Ishikawa (cell line): ENCODE data around the gene LMAN1L.

Experiments used
- CEBPB ChIP-seq: IDR thresholded peaks from 2 replicates; pipeline ENCODE4 v1.6.1; 2012
- CREB1 ChIP-seq: IDR thresholded peaks from 2 replicates; pipeline ENCODE4 v1.6.1; 2012; ENCODE audit warnings: low read depth
- EGR1 ChIP-seq: IDR thresholded peaks from 2 replicates; pipeline ENCODE4 v1.6.1; 2012
- EP300 ChIP-seq: IDR thresholded peaks from 2 replicates; pipeline ENCODE4 v1.6.1; 2012; ENCODE audit warnings: borderline replicate concordance
- FOXM1 ChIP-seq: IDR thresholded peaks from 2 replicates; pipeline ENCODE4 v1.6.1; 2012; ENCODE audit warnings: low read depth, borderline replicate concordance
- MAX ChIP-seq: IDR thresholded peaks from 2 replicates; pipeline ENCODE4 v1.6.1; 2012
- NFIC ChIP-seq: IDR thresholded peaks from 2 replicates; pipeline ENCODE4 v1.6.1; 2012
- RAD21 ChIP-seq: IDR thresholded peaks from 2 replicates; pipeline ENCODE4 v1.6.1; 2012; ENCODE audit warnings: low read depth
- TAF1 ChIP-seq: IDR thresholded peaks from 2 replicates; pipeline ENCODE4 v1.6.1; 2012; ENCODE audit warnings: low read depth, mild to moderate bottlenecking
- TEAD4 ChIP-seq: IDR thresholded peaks from 2 replicates; pipeline ENCODE4 v1.6.1; 2012
- USF1 ChIP-seq: IDR thresholded peaks from 2 replicates; pipeline ENCODE4 v1.6.1; 2012
- YY1 ChIP-seq: IDR thresholded peaks from 2 replicates; pipeline ENCODE4 v1.6.1; 2012; ENCODE audit warnings: low read depth
- TF ChIP-seq, protein P1 (sequence below): IDR thresholded peaks from 2 replicates; pipeline ENCODE4 v1.6.1; 2012; ENCODE audit warnings: low read depth, mild to moderate bottlenecking

DNA sequence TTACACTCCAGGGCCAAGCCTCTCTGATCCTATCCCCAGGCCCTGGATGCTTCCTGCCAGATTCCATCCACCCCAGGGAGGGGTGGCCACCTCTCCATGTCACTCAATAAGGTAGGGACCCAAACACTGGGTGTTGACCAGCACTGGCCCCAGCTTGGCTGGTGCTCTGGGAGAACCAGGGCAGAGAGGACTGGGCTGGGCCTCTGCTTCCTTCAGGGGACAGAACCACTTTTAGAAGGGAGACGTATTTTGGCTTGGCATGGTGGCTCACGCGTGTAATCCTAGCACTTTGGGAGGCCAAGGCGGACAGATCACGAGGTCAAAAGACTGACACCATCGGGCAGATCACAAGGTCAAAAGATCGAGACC lies 9.1 kb downstream of the LMAN1L start:
- no peak for TF ChIP-seq EP300
- TF ChIP-seq YY1: no peak
- no peak for TF ChIP-seq TAF1
- no peak for TF ChIP-seq NFIC
- TF ChIP-seq USF1: no peak
- TF ChIP-seq RAD21: no peak
- TF ChIP-seq MAX: no peak
- no peak for TF ChIP-seq FOXM1
- no peak for TF ChIP-seq EGR1
- no peak for TF ChIP-seq CEBPB
- TF ChIP-seq CREB1: no peak
- no peak for TF ChIP-seq TEAD4
- TF ChIP-seq, protein P1, sequence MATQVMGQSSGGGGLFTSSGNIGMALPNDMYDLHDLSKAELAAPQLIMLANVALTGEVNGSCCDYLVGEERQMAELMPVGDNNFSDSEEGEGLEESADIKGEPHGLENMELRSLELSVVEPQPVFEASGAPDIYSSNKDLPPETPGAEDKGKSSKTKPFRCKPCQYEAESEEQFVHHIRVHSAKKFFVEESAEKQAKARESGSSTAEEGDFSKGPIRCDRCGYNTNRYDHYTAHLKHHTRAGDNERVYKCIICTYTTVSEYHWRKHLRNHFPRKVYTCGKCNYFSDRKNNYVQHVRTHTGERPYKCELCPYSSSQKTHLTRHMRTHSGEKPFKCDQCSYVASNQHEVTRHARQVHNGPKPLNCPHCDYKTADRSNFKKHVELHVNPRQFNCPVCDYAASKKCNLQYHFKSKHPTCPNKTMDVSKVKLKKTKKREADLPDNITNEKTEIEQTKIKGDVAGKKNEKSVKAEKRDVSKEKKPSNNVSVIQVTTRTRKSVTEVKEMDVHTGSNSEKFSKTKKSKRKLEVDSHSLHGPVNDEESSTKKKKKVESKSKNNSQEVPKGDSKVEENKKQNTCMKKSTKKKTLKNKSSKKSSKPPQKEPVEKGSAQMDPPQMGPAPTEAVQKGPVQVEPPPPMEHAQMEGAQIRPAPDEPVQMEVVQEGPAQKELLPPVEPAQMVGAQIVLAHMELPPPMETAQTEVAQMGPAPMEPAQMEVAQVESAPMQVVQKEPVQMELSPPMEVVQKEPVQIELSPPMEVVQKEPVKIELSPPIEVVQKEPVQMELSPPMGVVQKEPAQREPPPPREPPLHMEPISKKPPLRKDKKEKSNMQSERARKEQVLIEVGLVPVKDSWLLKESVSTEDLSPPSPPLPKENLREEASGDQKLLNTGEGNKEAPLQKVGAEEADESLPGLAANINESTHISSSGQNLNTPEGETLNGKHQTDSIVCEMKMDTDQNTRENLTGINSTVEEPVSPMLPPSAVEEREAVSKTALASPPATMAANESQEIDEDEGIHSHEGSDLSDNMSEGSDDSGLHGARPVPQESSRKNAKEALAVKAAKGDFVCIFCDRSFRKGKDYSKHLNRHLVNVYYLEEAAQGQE: no peak
